OCI-LY7 (cell line): ENCODE measurements around the gene AHCTF1. TPM values are rescaled to one million over a fixed set of nuclear protein-coding genes. Genes with fewer than 3 reads are reported as not detected.
"Not testable (repeated sequence)": the region's sequence is repeated elsewhere in the genome, so short reads cannot be mapped to it uniquely, and the experiment has no call there.

ENCODE experiments used
- BruUV-seq: library from RNA; stranded (reverse); fragments of 400-500 nt; replicated peaks from 2 replicates; lab custom pipeline; 2021; lab: Mats Ljungman, UMichigan
- CTCF ChIA-PET: fragments of 300-600 bp; sonication (Branson Sonifier 250); formaldehyde crosslinking; loops from one replicate; lab custom pipeline; 2022; ENCODE audit warnings: antibody characterized with exemption; ENCODE audit not compliant: unreplicated experiment; lab: Charles Lee
- POLR2A ChIA-PET: fragments of 300-600 bp; sonication (Branson Sonifier 250); formaldehyde crosslinking; loops from one replicate; lab custom pipeline; 2022; ENCODE audit warnings: antibody characterized with exemption; lab: Charles Lee
- DNase-seq: peaks from one replicate; pipeline ENCODE4 v3.0.0-alpha.2; 2015; ENCODE audit warnings: low spot score
- H2AFZ ChIP-seq: fragments of 200-600 bp; sonication (generic), shearing (Covaris generic); 2 replicates; pipeline ENCODE4 v1.6.1; 2014; ENCODE audit warnings: mild to moderate bottlenecking, antibody characterized with exemption, low read length, moderate library complexity
- H3K27ac ChIP-seq: fragments of 200-600 bp; sonication (generic); 2 replicates; pipeline ENCODE4 v1.5.1; 2014; ENCODE audit warnings: mixed run types, low read depth, mild to moderate bottlenecking, moderate library complexity, low read length, inconsistent platforms; ENCODE audit not compliant: poor library complexity, severe bottlenecking
- H3K36me3 ChIP-seq: fragments of 200-600 bp; sonication (generic); 2 replicates; pipeline ENCODE4 v1.6.1; 2014; ENCODE audit warnings: mild to moderate bottlenecking, antibody characterized with exemption, low read length, moderate library complexity, mixed read lengths; ENCODE audit not compliant: insufficient read depth
- H3K4me1 ChIP-seq: fragments of 200-600 bp; sonication (generic); 2 replicates; pipeline ENCODE4 v1.5.1; 2014; ENCODE audit warnings: mild to moderate bottlenecking, low read length; ENCODE audit not compliant: insufficient read depth, poor library complexity, severe bottlenecking
- H3K4me2 ChIP-seq: fragments of 200-600 bp; sonication (generic); 2 replicates; pipeline ENCODE4 v1.6.1; 2014; ENCODE audit warnings: mild to moderate bottlenecking, low read length
- H3K4me3 ChIP-seq: fragments of 200-600 bp; sonication (generic); 2 replicates; pipeline ENCODE4 v1.5.1; 2014; ENCODE audit warnings: mild to moderate bottlenecking, low read depth, low read length; ENCODE audit not compliant: poor library complexity, severe bottlenecking
- H3K79me2 ChIP-seq: fragments of 200-600 bp; sonication (generic); 2 replicates; pipeline ENCODE4 v1.6.1; 2016; ENCODE audit warnings: low read depth, mild to moderate bottlenecking, low read length, moderate library complexity, mixed read lengths; ENCODE audit not compliant: insufficient read depth
- H3K9me2 ChIP-seq: fragments of 200-600 bp; sonication (generic); 2 replicates; pipeline ENCODE4 v1.6.1; 2016; ENCODE audit warnings: mild to moderate bottlenecking, low read length, mixed read lengths; ENCODE audit not compliant: insufficient read depth
- H3K9me3 ChIP-seq: fragments of 200-600 bp; sonication (generic); 2 replicates; pipeline ENCODE4 v1.6.1; 2014; ENCODE audit warnings: mild to moderate bottlenecking, mixed run types, low read length, mixed read lengths
- H4K20me1 ChIP-seq: fragments of 200-600 bp; sonication (generic); 2 replicates; pipeline ENCODE4 v1.6.1; 2014; ENCODE audit warnings: mild to moderate bottlenecking, antibody characterized with exemption, low read length, moderate library complexity, mixed read lengths; ENCODE audit not compliant: insufficient read depth
- CTCF ChIP-seq: fragments of 200-600 bp; sonication (generic); conservative IDR thresholded peaks from 2 replicates; pipeline ENCODE4 v1.5.1; 2014; ENCODE audit warnings: mild to moderate bottlenecking, antibody characterized with exemption, low read length, moderate library complexity, mixed read lengths
- EZH2phosphoT487 ChIP-seq: fragments of 200-600 bp; sonication (generic); IDR thresholded peaks from 2 replicates; pipeline ENCODE4 v1.6.1; 2018; ENCODE audit warnings: low read depth, borderline replicate concordance, mild to moderate bottlenecking, mixed run types, antibody characterized with exemption, low read length, moderate library complexity, mixed read lengths
- intact Hi-C: fragments of 100-400 bp; cut with micrococcal nuclease; formaldehyde crosslinking; loops from one replicate; pipeline ENCODE4 v1.10.0; 2022; ENCODE audit not compliant: unreplicated experiment
- total RNA-seq, 2 experiments: library from RNA; depleted of rRNA in 1 of 2; stranded (reverse); fragments of >200 nt in 1 of 2; shearing (Covaris generic) in 1 of 2; gene quantifications; 2 replicates each; pipeline ENCODE4 v1.2.3, GENCODE V29; 2014 to 2022

The AHCTF1 gene
- total RNA-seq, 2 experiments from 2014 or later: 38.5 to 57.7 TPM

- no peak overlapping the region for H3K4me2 ChIP-seq
- no peaks in the 10 kb centered on the region for H3K79me2 ChIP-seq
- no peak for TF ChIP-seq EZH2phosphoT487
- no peak for TF ChIP-seq CTCF
- H3K9me2 ChIP-seq: no peaks in the 10 kb centered on the region
- no peak overlapping the region for H3K27ac ChIP-seq
- no peaks in the 10 kb centered on the region for H3K9me3 ChIP-seq
- ChIA-PET CTCF (no interaction called here), POLR2A (interaction anchor here (0.7 to 0.9 kb wide), 3 partner anchors 11 to 27 kb away, joined by 3 to 4 read pairs (median 4); no protein-coding TSS in a partner anchor)
- H3K36me3 ChIP-seq: peaks cover 97% of the 10 kb centered on the region
- no peak overlapping the region for H2AFZ ChIP-seq
- DNase-seq: no peak
- intact Hi-C loops: no loop called here
- H3K4me3 ChIP-seq: no peak overlapping the region
- H4K20me1 ChIP-seq: no peaks in the 10 kb centered on the region
- no TSS peak for BruUV-seq
- no peaks in the 10 kb centered on the region for H3K4me1 ChIP-seq
Observed at GRCh38 chr1:246893191-246893939, 38.4 kb downstream of the AHCTF1 start.

GRCh38 chr1:246891105-246891504 is 40.6 kb downstream of the AHCTF1 start:
- Histone ChIP-seq H3K9me2 (no peaks in the 10 kb centered on the region), H3K79me2 (no peaks in the 10 kb centered on the region), H3K4me1 (no peaks in the 10 kb centered on the region), H2AFZ (no peak overlapping the region), H3K4me2 (no peak overlapping the region), H3K4me3 (no peak overlapping the region), H3K36me3 (peaks cover 96% of the 10 kb centered on the region), H3K27ac (no peak overlapping the region), H4K20me1 (no peaks in the 10 kb centered on the region), H3K9me3 (no peaks in the 10 kb centered on the region)
- intact Hi-C loops: no loop called here
- ChIA-PET POLR2A (interaction anchor here (0.6 to 1.4 kb wide), 5 partner anchors 8 to 343 kb away, joined by 3 to 4 read pairs (median 3); no protein-coding TSS in a partner anchor), CTCF (no interaction called here)
- DNase-seq: no peak
- TF ChIP-seq CTCF (no peak), EZH2phosphoT487 (no peak)
- BruUV-seq: no TSS peak

- CTCF ChIA-PET: no interaction called here
- H3K9me2 ChIP-seq: no peaks in the 10 kb centered on the region
- no peaks in the 10 kb centered on the region for H4K20me1 ChIP-seq
- no TSS peak for BruUV-seq
- no peak for DNase-seq
- H3K9me3 ChIP-seq: no peaks in the 10 kb centered on the region
- no peak overlapping the region for H3K4me3 ChIP-seq
- H3K4me2 ChIP-seq: no peak overlapping the region
- intact Hi-C loops: no loop called here
- no peaks in the 10 kb centered on the region for H3K4me1 ChIP-seq
- POLR2A ChIA-PET: interaction anchor here (0.6 kb wide), 1 partner anchor 39 kb away, joined by 3 read pairs; no protein-coding TSS in a partner anchor
- no peaks in the 10 kb centered on the region for H3K79me2 ChIP-seq
- peaks cover 95% of the 10 kb centered on the region for H3K36me3 ChIP-seq
- no peak overlapping the region for H3K27ac ChIP-seq
- TF ChIP-seq CTCF (no peak), EZH2phosphoT487 (no peak)
- H2AFZ ChIP-seq: no peak overlapping the region
Observed at GRCh38 chr1:246888522-246888921, 43.2 kb downstream of the AHCTF1 start.

- H2AFZ ChIP-seq, H3K4me3 ChIP-seq, H3K27ac ChIP-seq, H3K4me2 ChIP-seq, H4K20me1 ChIP-seq, DNase-seq, H3K9me3 ChIP-seq, H3K79me2 ChIP-seq, H3K4me1 ChIP-seq, intact Hi-C loops, BruUV-seq, H3K9me2 ChIP-seq: not testable (repeated sequence)
- CTCF ChIA-PET: interaction anchor here (0.6 kb wide), 1 partner anchor 378 kb away, joined by 3 read pairs; the partner anchor contains the start of gene SMYD3
- H3K36me3 ChIP-seq: peaks cover 90% of the 10 kb centered on the region
- POLR2A ChIA-PET: interaction anchor here (1.6 kb wide), 1 partner anchor 20 kb away, joined by 4 read pairs; no protein-coding TSS in a partner anchor
Observed at GRCh38 chr1:246885389-246885788, 46.4 kb downstream of the AHCTF1 start.
